Prostate gland (tissue), 2 donors: ENCODE results near the gene ITFG2. TPM values are rescaled to one million over a fixed set of nuclear protein-coding genes. Genes with fewer than 3 reads are reported as not detected.

Experiments
- DNase-seq: peaks from one replicate; pipeline ENCODE4 v3.0.0-alpha.2; 2019; ENCODE audit warnings: low spot score
- H3K27ac ChIP-seq, 2 donors: fragments of 200-600 bp; sonication (generic); 2 replicates each; pipeline ENCODE4 v1.5.1; 2017 to 2019
- H3K27me3 ChIP-seq: fragments of 200-600 bp; sonication (generic); replicated peaks from 2 replicates; pipeline ENCODE4 v1.5.1; 2019; ENCODE audit not compliant: insufficient read depth
- H3K36me3 ChIP-seq, 2 donors: fragments of 200-600 bp; sonication (generic); 1 replicate in 1 of 2; 2 replicates in 1 of 2; pipeline versions ENCODE4 v1.5.1 to v1.8.1; 2017 to 2019
- H3K4me1 ChIP-seq: fragments of 200-600 bp; sonication (generic); replicated peaks from 2 replicates; pipeline ENCODE4 v1.5.1; 2019
- H3K4me3 ChIP-seq, 2 donors: fragments of 200-600 bp; sonication (generic); 2 replicates each; pipeline ENCODE4 v1.5.1; 2017 to 2019
- H3K9me3 ChIP-seq: fragments of 200-600 bp; sonication (generic); 2 replicates; pipeline ENCODE4 v1.5.1; 2017
- CTCF ChIP-seq, 4 experiments: fragments of 200-600 bp in 2 of 4; fragments of 450-650 bp in 2 of 4; sonication (generic) in 2 of 4; IDR thresholded peaks; 1 replicate in 3 of 4; 2 replicates in 1 of 4; pipeline ENCODE4 v1.5.1; 2016 to 2019; ENCODE audit warnings: antibody characterized with exemption in 4 of 4, mild to moderate bottlenecking in 2 of 4, moderate library complexity in 2 of 4
- POLR2A ChIP-seq: fragments of 450-650 bp; IDR thresholded peaks from one replicate; pipeline ENCODE4 v1.6.1; 2016; ENCODE audit warnings: antibody characterized with exemption, mild to moderate bottlenecking
- POLR2AphosphoS5 ChIP-seq: sonication (generic); formaldehyde crosslinking; IDR thresholded peaks from one replicate; pipeline ENCODE4 v1.6.1; 2017; ENCODE audit warnings: antibody characterized with exemption
- WGBS: methylation state at CpG from one replicate; pipeline ENCODE4 v1.1.5; 2018; 5-methylcytosine and 5-hydroxymethylcytosine counted together
- intact Hi-C: fragments of 100-400 bp; cut with DNase I; formaldehyde crosslinking; loops from one replicate; pipeline ENCODE4 v1.14.2; 2022
- total RNA-seq, 2 donors: library from RNA; depleted of rRNA; stranded (reverse); fragments of >200 nt; gene quantifications; one replicate each; pipeline ENCODE4 v1.1.0, GENCODE V29; 2016

ITFG2 gene
- total RNA-seq, 2 donors from 2014 or later: 41.5 to 46.5 TPM

- no peak for TF ChIP-seq POLR2A
- TF ChIP-seq CTCF (IDR thresholded peaks at IDR 0.05): no peak
- no peak for TF ChIP-seq POLR2AphosphoS5
- H3K9me3 ChIP-seq: no peaks in the 10 kb centered on the region
- H3K36me3 ChIP-seq: no peaks in the 10 kb centered on the region
- no peak within 1 kb of the TSS for H3K4me3 ChIP-seq
- H3K27ac ChIP-seq: no peak within 1 kb of the TSS
- no peaks in the 10 kb centered on the region for H3K27me3 ChIP-seq
- DNase-seq: no peak
- intact Hi-C loops: no loop called here
- H3K4me1 ChIP-seq: peaks cover 6% of the 10 kb centered on the region
- 12% methylated on average over 32 of the region's 32 CpGs for WGBS
These were observed 22.4 kb downstream of the ITFG2 start, which contains the start of gene NRIP2 for GRCh38 chr12:2834581-2835491. Gene NRIP2, minus strand, starts transcription at chr12:2835035. Its CDS starts 52 bp downstream, at chr12:2834983.

- TF ChIP-seq POLR2A (no peak), POLR2AphosphoS5 (no peak), CTCF (IDR thresholded peaks at IDR 0.05) (no peak)
- Histone ChIP-seq H3K4me1 (peaks cover 6% of the 10 kb centered on the region), H3K9me3 (no peaks in the 10 kb centered on the region), H3K27me3 (no peaks in the 10 kb centered on the region), H3K4me3 (no peak overlapping the region), H3K36me3 (no peaks in the 10 kb centered on the region), H3K27ac (no peak overlapping the region)
- WGBS: 61% methylated on average over 4 of the region's 4 CpGs
- no peak for DNase-seq
- intact Hi-C loops: no loop called here
These were observed 23.4 kb downstream of the ITFG2 start for GRCh38 chr12:2835691-2836403.

- TF ChIP-seq POLR2AphosphoS5 (no peak), POLR2A (no peak), CTCF (IDR thresholded peaks at IDR 0.05) (no peak)
- Histone ChIP-seq H3K9me3 (no peaks in the 10 kb centered on the region), H3K4me1 (peaks cover 6% of the 10 kb centered on the region), H3K27me3 (no peaks in the 10 kb centered on the region), H3K27ac (no peak overlapping the region), H3K4me3 (no peak overlapping the region), H3K36me3 (no peaks in the 10 kb centered on the region)
- no peak for DNase-seq
- intact Hi-C loops: no loop called here
- 84% methylated on average over 8 of the region's 8 CpGs for WGBS
These were observed 24.1 kb downstream of the ITFG2 start for GRCh38 chr12:2836574-2836973.

- no peak overlapping the region for H3K27ac ChIP-seq
- 52% methylated on average over 9 of the region's 9 CpGs for WGBS
- H3K9me3 ChIP-seq: no peaks in the 10 kb centered on the region
- H3K36me3 ChIP-seq: no peaks in the 10 kb centered on the region
- DNase-seq: no peak
- intact Hi-C loops: no loop called here
- H3K4me1 ChIP-seq: no peaks in the 10 kb centered on the region
- TF ChIP-seq POLR2AphosphoS5 (no peak), POLR2A (no peak), CTCF (IDR thresholded peaks at IDR 0.05) (no peak)
- H3K27me3 ChIP-seq: no peaks in the 10 kb centered on the region
- no peak overlapping the region for H3K4me3 ChIP-seq
These were observed 28.7 kb downstream of the ITFG2 start for GRCh38 chr12:2841056-2841650.
